EL (cell line): Measurements from ENCODE around the gene MCCC1.
A peak's percentile ranks its signal among the peaks of the same experiment; 100 is the strongest.
"Not testable (repeated sequence)": the region's sequence is repeated elsewhere in the genome, so short reads cannot be mapped to it uniquely, and the experiment has no call there.

ENCODE experiments used
- DNase-seq: peaks from one replicate; pipeline ENCODE4 v3.0.0-alpha.2; 2016

Gene MCCC1

DNA sequence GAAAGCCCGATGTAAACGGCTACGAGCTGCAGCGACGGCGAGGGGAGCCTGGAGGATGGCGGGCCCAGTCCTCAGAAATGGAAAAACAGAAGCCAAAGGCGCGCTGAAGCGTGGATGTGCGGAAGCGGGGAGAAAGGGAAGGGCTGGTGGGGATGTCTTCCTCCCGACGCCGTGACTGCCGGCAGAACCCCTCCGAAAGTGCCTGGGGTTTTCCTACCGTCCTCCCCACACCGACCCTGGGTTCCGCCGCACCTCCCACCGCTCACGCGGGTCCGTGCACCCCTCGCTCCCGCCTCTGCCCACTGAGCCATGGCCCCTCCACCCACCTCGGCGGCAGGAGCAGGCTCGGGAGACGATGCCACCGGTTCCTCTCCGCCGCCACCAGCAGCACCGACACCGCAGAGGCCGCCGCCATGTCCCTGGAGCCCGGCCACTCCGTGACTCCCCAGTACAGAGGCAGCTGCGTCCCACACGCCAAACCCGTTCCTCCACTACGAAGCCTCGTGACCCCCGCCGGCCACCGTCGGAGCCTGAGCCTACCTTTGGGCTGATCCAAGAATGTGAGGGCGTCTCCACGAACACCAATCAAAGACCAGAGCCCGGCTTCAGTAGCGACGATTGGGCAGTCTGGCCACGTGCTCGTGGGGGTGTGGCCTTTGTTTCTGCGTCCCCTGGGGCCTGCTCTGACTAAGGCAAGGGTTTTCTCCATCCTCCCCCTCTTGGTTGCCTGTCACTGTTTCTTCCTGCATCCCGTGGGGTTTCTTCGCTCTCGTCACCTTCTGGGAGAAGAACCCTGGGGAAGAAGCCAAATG, at the start of gene MCCC1:
Gene MCCC1 (minus strand): TSS at position 471 of the 812 bp plus-strand sequence. CDS start 56 bp downstream, at position 415.
- DNase-seq = peak; percentile 99

GRCh38 chr3:183148056-183148455, 48.8 kb upstream of the MCCC1 start:
- DNase-seq = peak; percentile 60

GRCh38 chr3:183144363-183144762, 45.1 kb upstream of the MCCC1 start:
- no peak for DNase-seq

DNA sequence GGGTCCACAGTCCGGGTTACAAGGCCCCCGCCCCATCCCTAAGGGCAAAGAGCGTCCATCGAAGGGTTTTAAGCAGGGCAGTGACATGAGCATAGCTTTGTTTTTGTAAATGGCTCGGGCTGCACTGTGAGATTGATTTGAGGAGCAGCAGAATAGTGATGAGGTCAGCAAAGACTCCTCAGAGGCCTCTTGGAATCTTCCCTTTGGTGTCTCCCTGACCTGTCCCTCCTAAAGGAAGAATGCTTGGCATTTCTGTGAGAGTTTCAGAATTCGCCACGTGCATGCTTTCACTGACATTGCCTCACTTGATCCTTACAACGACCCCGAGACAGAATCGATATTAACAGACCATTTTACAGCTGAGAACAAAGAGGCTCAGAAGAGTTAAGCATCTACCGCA, 42.9 kb upstream of the MCCC1 start:
- DNase-seq = peak; percentile 43

- no peak for DNase-seq
Observed at GRCh38 chr3:183134844-183135243, 35.5 kb upstream of the MCCC1 start.

DNA sequence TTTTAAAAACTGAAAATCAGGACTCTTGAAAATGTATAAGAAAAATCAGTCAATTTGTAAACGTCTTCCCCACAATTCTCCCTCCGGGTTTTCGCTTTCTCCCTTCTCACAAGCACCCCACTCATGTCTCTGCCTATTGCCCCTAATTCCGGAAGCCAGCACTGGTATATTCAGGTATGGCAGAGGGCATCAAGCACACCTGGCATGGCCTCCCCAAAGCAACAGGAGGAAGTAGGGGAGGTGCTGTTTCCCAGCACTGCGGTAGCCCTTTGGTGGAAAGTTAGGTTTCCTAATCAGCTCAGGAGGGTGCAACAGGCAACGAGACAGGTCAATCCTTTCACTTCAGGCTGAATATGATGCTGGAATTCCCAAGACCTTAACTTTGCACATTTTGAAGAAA, 33.1 kb upstream of the MCCC1 start:
- DNase-seq = no peak

DNA sequence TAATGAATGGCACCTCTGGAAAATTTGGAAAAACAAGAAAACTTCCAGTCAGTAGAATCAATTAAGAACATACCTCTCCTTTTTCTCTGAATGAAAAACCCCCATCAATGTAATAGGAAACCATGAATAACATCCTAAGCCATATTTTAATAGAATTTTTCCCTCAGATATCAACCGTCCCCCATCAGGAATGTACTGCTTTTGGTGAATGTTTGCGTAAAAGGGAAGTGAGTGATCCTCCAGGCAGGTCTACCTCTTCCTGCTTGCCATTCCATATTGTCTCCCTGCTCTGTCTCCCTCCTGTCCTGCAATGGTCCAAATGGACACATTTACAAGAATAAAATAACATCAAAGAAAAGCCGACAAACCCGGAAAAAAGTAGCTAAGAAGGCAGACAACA, 32.4 kb upstream of the MCCC1 start:
- peak; percentile 48 for DNase-seq

DNA sequence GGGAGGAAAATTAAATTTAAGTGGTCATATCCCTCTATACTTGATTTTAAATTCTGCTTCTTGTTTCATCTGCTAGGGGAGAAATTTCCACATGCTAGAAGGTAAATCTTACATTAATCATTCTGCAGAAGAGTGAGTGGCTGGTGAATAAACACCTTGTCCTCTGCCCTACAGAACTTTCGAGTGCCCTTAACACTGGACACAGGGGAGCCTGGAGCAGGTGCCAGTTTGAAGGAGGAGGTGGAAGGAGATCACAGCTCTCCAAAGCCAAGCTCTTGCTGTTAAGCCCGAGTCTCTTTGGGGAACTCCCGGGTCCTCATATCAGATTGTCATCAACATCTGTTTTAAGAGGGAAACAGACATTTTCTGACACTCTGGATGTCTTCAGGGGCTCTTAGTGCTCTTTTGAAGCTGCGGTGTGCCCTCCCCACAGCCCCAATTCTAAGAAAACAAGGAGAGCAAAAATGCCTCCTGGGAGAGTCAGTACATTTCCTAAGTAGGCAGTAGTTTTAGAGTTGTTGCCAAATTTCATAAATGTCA, 32.0 kb upstream of the MCCC1 start:
- no peak for DNase-seq

GRCh38 chr3:183129243-183129642, 29.9 kb upstream of the MCCC1 start:
- no peak for DNase-seq

DNA sequence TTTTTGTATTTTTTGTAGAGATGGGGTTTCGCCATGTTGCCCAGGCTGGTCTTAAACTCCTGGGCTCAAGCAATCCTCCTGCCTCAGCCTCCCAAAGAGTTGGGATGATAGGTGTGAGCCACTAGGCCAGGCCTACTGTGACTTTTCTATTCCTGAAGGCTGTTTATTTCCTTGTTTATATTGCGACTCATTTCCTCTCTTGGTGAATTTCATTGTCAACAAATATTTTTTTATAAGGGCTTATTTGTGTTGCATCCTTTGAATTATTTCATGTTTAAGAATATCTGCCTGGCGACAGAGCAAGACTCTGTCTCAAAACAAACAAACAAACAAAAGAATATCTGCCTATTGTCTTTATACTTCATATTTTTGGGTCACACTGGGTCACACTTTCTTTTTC, 29.4 kb upstream of the MCCC1 start:
- DNase-seq = no peak

DNA sequence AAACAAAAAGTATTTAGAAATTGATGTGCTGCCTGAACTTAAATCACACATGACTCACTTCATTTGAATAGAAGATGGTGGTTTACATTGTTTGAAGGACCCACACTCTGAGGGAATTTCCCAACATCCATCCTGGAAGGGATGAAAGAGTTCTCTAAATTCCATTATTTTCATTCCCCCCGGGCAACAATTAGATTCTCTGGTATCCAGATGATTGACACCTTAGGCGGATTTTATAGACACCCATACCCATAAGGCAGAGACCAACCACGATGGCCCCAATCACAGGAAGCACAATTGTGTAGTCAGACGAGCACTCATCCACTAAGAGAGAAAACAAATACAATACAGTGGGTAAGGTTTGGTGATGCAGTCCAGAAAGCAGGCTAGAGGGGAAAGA, 24.6 kb upstream of the MCCC1 start:
- DNase-seq = peak; percentile 70

DNA sequence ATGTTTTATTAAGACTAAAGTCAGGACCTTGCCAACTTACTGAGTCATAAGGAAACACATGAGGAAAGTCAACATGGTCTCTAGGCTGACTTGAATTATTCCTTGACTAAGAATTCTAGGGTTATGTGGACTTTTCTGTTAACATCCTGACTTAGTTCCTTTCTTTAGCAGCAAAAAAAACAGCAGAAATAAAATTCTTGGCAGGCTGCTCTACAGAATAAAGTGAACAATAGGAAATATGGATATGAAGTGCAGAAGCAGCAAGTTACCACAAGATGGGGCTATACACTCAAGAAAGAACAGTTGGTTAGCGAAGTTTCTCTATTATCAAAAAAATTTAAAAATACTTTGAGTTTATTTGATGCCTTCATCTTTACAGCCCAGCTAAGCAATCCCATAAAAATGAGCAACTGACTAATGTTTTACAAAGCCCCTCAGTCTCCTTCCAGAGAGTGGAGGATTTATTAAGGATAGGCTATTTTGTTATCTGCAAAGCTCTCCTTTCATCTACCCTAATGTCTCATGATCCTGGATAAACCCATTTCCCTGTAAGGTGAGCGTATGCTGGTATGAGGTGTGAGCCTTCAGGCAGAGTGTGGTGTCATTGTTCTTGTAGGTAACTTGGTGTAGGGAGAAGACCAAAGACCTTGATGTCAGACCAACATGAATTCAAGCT, 23.1 kb upstream of the MCCC1 start:
- DNase-seq = peak; percentile 61

DNA sequence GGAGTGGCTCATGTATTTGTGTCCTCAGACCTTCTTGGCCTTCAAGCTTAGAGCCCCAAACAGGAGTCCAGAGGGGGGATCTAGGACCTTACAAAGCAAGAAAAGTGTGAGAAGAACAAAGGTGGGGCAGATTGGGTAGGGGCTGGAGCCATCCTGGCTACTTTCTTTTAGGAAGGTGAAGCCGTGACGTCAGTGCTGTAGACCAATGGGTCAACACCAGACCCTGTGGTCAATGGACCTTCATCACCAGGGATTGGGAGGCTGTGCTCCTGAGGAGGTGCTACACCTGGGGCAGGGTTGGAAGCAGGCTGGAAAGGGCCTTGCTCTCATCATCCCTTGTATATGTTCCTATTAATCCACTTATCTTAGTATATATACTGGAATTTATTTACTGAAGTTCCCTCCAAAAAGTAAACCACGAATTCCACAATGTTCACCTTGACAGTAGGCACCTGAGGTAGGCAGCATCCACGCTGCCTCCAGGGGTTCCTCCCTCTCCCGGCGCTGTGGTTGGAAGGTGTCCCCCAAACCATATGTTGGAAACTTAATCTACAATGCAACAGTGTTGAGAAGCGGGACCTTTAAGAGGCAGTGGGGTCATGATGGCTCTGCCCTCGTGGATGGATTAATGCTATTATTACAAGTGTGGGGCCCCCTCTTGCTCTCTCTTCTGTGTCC, 21.4 kb upstream of the MCCC1 start:
- DNase-seq = no peak

DNA sequence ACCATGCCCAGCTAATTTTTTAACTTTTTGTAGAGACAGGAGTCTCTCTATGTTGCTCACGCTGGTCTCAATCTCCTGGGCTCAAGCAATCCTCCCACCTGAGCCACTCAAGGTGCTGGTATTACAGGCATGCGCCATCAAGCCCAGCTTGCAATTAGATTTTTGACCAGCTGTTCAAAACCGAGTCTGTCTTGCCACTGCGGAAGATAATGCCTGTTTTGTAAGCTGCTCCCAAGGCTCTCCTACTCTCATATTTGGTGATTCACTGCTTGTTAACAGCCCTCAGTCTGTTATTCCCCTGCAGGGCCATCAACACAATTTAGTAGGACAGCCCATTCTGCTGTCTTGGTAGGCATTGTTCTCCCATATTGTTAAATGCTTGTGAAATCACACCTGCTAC, 17.8 kb upstream of the MCCC1 start:
- DNase-seq = no peak

- peak; percentile 15 for DNase-seq
Observed at GRCh38 chr3:183116025-183116614, 16.8 kb upstream of the MCCC1 start.

- DNase-seq = no peak
Observed at GRCh38 chr3:183114384-183115178, 15.3 kb upstream of the MCCC1 start.

GRCh38 chr3:183109847-183110246, 10.6 kb upstream of the MCCC1 start:
- not testable (repeated sequence) for DNase-seq

DNA sequence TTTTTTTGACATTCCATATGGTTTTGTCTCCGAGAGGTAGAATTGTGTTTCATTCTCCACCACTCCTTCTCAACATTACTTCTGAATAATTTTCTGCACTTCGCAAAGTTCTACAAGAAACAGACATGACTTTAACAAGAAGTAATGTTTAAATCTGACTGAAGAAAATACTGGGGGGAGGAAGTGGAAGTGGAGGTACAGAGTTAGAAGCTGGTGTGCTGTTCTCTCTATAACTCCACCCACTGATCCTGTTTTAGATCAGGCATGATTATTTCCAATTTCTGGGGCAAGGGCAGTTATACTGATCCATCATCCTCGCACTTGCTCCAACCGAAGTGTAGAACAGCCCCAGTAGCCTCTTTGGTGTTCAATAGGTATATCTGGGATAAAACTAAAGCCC, 9.2 kb upstream of the MCCC1 start:
- DNase-seq = no peak

DNA sequence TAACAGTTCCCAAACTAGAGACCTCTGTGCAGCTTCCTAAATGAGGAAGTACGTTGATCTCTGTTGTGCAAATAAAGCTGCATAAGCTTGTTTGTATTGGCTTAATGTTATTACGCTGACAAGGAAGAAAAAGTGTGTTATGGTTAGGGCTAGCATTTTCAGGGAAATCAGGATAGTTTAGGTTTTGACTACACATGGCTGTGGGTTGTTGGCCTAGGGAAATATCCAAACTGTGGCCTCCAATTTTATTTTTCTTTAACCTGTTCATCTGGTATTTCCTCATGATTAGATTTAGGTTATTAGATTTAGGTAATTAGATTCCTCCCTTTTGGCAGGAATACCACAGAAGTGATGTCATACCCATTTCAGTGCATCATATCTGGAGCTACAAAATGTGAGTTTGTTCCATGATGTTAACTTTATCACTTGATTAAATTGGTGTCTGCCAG, 8.7 kb upstream of the MCCC1 start:
- peak; percentile 34 for DNase-seq

- DNase-seq = not testable (repeated sequence)
Observed at GRCh38 chr3:183107372-183107771, 8.1 kb upstream of the MCCC1 start.

- no peak for DNase-seq
Observed at GRCh38 chr3:183106635-183107034, 7.3 kb upstream of the MCCC1 start.

- not testable (repeated sequence) for DNase-seq
Observed at GRCh38 chr3:183103950-183104349, 4.7 kb upstream of the MCCC1 start.
